Measurements from ENCODE around the gene THOC6.

DNA sequence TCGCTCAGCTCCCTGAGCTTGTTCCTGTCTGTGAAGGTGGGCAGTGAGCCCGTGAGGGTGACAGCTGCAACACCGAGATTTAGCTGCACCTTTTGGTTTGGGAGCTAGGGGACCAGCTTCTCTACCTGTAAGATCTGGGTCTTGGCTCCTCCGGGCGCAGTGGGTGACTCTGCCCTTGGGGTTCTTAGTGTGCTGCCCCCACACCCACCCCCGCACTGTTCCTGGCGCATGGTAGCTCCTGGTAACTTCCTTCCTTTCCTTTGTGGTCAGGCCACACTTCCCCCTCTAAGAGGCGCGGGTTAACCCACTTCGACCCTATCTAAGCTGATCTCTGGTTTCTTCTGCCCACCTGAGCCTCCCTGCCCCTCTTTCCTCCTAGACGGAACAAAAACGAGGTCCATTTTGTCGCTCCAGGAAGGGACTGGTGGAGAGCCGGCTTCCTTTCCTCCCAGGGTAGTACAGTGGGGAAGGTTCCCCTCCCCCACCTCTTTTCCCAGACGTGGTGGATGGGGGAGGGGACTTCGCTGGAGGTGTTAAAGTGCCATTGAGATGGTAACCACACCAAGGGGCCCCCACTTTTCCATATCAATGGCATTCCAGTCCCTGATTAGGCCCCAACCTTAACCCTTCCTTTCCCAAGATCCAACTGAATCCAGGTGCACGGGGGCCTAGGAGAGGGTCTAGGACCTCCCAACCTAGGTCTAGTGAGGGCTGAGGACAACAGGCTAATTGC is 15.7 kb upstream of the THOC6 start:
- TF ChIP-seq GATA2 (IDR thresholded peaks at IDR 0.05; ENCODE audit: low read depth, low read length), result no peak
- TF ChIP-seq GATA3 (IDR thresholded peaks at IDR 0.05; ENCODE audit: low read depth, low read length), result no peak
